ENCODE data around the gene CFH. TPM values are rescaled to one million over a fixed set of nuclear protein-coding genes. Genes with fewer than 3 reads are reported as not detected.
A peak's percentile ranks its signal among the peaks of the same experiment; 100 is the strongest.
"Not testable (repeated sequence)": the region's sequence is repeated elsewhere in the genome, so short reads cannot be mapped to it uniquely, and the experiment has no call there.

Gene CFH
- 58.0 and 76.5 TPM in 2 replicates for total RNA-seq (2014; rRNA removed; shearing (Covaris generic))

- DNase-seq (ENCODE audit: low read depth) = peak; percentile 84
These were observed at the start of gene CFH for GRCh38 chr1:196651637-196652215. Gene CFH (plus strand): TSS chr1:196652043. CDS start chr1:196652118, 75 bp downstream.

DNA sequence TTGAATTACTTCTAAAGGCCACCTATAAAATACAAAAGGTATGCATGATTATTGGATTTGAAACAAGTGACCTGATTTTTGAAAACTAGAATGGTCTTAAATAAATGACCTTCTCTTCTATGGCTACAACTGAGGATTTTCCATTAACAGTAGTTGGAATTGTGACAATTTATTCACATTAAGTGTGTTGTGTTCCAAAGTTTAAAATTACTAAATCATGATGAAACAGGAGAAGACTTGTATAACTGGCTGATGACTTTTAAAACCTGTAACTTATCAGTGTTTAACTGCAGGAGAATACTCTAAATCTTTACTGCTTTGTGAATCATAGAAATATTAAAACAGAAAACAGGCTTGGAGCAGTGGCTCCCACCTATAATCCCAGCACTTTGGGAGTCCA is 48.2 kb upstream of the CFH start:
- DNase-seq (ENCODE audit: low read depth) = no peak

GRCh38 chr1:196607981-196608380 is 43.9 kb upstream of the CFH start:
- DNase-seq (ENCODE audit: low read depth) = peak; percentile 9

- DNase-seq (ENCODE audit: low read depth) = peak; percentile 68
These were observed 43.2 kb upstream of the CFH start, which contains the start of gene KCNT2 for GRCh38 chr1:196608390-196609369. Gene KCNT2 (minus strand): TSS chr1:196608440. CDS start chr1:196608309, 131 bp downstream.

DNA sequence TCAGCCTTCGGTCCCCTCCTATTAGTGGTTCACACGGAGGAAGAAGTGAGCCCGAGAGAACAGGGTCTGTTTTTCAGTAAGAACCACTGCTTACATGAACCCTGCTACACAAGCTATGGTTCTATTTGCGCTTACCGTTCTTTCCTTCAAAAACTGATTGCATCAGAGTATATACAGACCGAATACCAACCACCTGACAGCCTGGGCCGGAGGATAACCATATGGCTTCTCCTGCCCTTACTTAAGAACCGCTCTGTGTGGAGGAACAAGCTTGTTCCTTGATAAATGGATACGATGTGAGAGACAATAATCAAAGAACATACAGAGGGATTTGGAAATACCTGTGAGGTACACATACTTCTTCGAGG is 42.5 kb upstream of the CFH start:
- no peak for DNase-seq (ENCODE audit: low read depth)

DNA sequence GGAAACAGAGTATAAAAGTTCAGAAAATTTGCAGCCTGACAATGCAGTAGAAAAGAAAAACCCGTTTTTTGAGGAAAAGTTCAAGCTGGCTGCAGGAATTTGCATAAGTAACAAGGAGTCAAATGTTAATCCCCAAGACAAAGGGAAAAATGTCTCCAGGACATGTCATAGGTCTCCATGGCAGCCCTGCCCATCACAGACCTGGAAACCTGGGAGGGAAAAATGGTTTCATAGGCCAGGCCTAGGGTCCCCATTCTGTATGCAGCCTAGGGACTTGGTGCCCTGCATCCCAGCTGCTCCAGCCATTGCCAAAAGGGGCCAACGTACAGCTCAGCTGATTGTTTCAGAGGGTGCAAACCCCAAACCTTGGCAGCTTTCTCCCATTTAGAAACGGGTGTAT is 40.0 kb upstream of the CFH start:
- DNase-seq (ENCODE audit: low read depth) = no peak

DNA sequence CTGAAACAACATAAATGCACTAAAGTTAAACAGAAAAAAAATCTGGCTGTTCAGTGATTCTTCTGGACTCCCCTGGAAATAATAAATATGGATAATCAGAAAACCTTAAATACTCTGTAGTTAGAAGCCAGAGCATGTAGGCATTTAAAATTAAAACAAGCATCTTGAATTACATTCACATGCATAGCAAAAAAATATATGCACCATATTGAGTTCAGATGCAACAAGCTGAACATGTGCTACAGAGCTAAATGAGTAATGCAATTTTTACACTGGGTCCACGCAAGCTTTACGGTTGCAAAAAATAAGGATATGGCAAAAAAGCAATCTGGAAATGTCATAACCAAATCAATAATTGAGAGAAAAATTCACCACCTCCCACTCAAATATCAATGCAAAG is 32.1 kb upstream of the CFH start:
- no peak for DNase-seq (ENCODE audit: low read depth)

GRCh38 chr1:196623079-196623478 is 28.8 kb upstream of the CFH start:
- no peak for DNase-seq (ENCODE audit: low read depth)

GRCh38 chr1:196628838-196629237 is 23.0 kb upstream of the CFH start:
- DNase-seq (ENCODE audit: low read depth) = no peak

DNA sequence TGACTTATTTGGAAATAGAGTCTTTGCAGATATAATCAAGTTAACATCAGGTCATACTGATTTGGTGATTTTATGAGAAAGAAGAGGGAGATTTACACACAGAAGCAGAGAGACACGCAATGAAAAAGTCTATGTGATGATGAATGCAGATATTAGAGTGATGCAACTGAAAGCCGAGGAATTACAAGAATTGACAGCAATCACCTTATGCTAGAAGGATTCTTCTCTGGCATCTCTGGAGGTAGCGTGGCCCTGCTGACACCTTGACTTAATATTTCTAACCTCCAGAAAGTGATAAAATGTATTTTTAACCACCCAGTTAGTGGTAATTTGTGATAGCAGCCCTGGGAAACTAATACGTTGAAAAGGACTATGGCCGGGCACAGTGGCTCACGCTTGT is 14.2 kb upstream of the CFH start:
- no peak for DNase-seq (ENCODE audit: low read depth)

GRCh38 chr1:196638466-196638865 is 13.4 kb upstream of the CFH start:
- DNase-seq (ENCODE audit: low read depth) = no peak

GRCh38 chr1:196639291-196639690 is 12.6 kb upstream of the CFH start:
- DNase-seq (ENCODE audit: low read depth) = not testable (repeated sequence)

DNA sequence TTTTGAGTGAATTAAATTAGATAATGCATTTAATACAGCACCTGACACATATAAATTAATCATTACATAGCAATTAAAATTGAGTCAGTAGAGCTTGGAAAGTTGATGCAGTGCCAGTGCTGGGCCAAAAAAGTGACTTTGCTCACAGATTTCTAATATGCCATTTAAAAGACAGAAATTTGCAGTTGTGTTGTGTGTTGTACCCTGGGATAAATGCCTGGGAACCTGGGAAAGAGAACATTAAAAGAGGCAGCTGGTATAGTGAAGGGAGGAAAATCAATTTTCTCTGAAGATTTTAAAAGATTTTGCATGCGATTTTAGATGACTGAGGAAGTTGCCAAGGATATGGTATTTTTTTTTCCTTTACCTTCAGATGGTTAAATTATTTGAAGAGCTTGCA is 10.9 kb upstream of the CFH start:
- no peak for DNase-seq (ENCODE audit: low read depth)

- no peak for DNase-seq (ENCODE audit: low read depth)
These were observed 1.9 kb upstream of the CFH start for GRCh38 chr1:196649990-196650389.

DNA sequence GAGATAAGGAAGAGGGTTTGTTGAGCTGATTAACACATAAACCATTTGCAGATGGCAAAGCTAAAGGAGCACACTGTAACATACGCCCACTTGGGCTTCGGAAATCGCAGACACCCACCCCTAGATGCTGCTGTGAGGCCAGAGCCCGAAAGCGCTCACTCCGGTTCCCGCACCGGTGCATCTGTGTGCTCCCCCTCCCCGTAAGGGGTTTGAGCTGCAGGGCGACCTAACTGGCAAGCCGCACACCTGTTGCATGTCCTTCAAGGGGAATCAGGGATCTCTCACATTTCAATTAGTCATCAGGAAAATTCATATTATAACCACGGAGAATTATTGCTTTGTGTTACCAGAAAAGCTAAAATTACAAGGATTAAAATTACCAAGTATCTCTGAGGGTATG is 1.4 kb upstream of the CFH start:
- no peak for DNase-seq (ENCODE audit: low read depth)

GRCh38 chr1:196651079-196651478 is 764 bp upstream of the CFH start:
- DNase-seq (ENCODE audit: low read depth) = no peak

GRCh38 chr1:196654271-196654670 is 2.4 kb downstream of the CFH start:
- no peak for DNase-seq (ENCODE audit: low read depth)

GRCh38 chr1:196655071-196655470 is 3.2 kb downstream of the CFH start:
- no peak for DNase-seq (ENCODE audit: low read depth)

DNA sequence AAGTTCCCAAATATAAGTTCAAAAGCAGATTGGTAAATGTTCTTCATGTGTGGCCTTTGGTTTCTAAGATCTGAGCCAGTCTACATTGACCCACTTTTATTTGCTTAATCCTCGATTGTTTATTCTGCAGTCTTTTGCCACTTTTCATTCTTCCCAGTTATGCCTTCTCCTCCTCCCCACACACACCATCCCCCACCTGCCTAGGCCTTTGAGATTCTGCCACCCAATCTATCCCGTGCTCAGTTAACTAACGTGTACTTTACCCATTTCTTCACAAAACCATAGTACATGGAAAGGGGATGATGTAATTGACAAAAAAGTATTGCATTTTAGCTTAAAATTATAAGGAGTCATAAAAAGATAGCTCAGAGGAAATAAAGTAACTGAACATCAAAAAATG is 3.7 kb downstream of the CFH start:
- DNase-seq (ENCODE audit: low read depth) = no peak

- peak; percentile 20 for DNase-seq (ENCODE audit: low read depth)
These were observed 7.6 kb downstream of the CFH start for GRCh38 chr1:196659471-196659870.

- no peak for DNase-seq (ENCODE audit: low read depth)
These were observed 8.4 kb downstream of the CFH start for GRCh38 chr1:196660272-196660671.

DNA sequence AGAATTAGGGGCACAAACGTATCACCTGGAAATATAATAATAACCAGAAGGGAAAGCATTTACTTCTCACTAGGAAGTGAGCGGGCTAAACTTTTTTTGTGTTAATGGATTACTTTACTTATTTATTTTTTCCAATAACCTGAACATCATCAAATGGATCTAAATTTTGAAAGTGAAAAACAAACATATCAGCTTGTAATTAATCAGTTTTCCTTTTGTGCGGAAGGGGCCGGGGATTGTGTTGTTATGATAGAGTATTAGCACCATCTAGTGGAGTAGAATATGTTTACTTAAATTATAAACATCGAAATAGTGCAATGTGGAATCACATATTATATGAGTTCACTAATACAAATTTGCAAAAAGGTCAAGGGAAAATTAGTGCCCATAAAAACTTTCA is 9.0 kb downstream of the CFH start:
- peak; percentile 36 for DNase-seq (ENCODE audit: low read depth)

- no peak for DNase-seq (ENCODE audit: low read depth)
These were observed 9.5 kb downstream of the CFH start for GRCh38 chr1:196661345-196661744.
